Upper lobe of left lung (tissue), 4 donors: Measurements from ENCODE around the gene ARHGEF17.

ENCODE experiments used
- POLR2A ChIP-seq, 4 donors: fragments of 450-650 bp; IDR thresholded peaks; one replicate each; pipeline ENCODE4 v1.5.1; 2016 to 2017; ENCODE audit warnings: antibody characterized with exemption in 4 of 4, mild to moderate bottlenecking in 2 of 4
- TF ChIP-seq, protein P1 (sequence below), 6 experiments: fragments of 450-650 bp in 4 of 6; fragments of 200-600 bp in 2 of 6; sonication (generic) in 2 of 6; IDR thresholded peaks; one replicate each; pipeline ENCODE4 v1.5.1; 2016 to 2019; ENCODE audit warnings: antibody characterized with exemption in 6 of 6

DNA sequence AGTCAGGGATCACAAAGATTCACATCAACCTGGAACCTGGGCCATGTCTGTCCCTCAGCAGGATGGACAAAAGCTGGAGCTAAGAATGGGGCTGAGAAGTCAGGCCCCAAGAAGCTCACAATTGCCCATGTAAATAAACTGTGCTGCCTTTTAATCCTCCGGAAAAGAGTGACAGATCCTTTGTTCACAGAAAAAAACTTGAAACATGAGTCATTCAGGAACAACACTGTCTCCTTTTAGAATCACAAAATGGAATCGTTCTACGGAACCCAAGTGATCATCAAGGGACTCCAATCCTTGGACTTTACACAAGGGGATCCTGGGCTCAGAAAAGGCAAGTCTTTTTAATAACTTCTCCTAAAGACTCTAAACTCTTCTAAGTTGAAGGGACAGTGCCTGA is 104.2 kb downstream of the ARHGEF17 start:
- TF ChIP-seq, protein P1, sequence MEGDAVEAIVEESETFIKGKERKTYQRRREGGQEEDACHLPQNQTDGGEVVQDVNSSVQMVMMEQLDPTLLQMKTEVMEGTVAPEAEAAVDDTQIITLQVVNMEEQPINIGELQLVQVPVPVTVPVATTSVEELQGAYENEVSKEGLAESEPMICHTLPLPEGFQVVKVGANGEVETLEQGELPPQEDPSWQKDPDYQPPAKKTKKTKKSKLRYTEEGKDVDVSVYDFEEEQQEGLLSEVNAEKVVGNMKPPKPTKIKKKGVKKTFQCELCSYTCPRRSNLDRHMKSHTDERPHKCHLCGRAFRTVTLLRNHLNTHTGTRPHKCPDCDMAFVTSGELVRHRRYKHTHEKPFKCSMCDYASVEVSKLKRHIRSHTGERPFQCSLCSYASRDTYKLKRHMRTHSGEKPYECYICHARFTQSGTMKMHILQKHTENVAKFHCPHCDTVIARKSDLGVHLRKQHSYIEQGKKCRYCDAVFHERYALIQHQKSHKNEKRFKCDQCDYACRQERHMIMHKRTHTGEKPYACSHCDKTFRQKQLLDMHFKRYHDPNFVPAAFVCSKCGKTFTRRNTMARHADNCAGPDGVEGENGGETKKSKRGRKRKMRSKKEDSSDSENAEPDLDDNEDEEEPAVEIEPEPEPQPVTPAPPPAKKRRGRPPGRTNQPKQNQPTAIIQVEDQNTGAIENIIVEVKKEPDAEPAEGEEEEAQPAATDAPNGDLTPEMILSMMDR (IDR thresholded peaks at IDR 0.05): no peak
- TF ChIP-seq POLR2A (IDR thresholded peaks at IDR 0.05): no peak
